Fibroblast of lung (primary cell): Measurements from ENCODE around the gene CD6.

Source experiments
- CTCF ChIP-seq, 2 donors: IDR thresholded peaks in 1 of 2; conservative IDR thresholded peaks in 1 of 2; 1 replicate in 1 of 2; 2 replicates in 1 of 2; pipeline ENCODE4 v1.5.1; 2011 to 2012; ENCODE audit warnings: low read length in 2 of 2, control low read depth in 1 of 2, inconsistent platforms in 1 of 2, low read depth in 1 of 2, mild to moderate bottlenecking in 1 of 2
- EZH2 ChIP-seq: IDR thresholded peaks from 2 replicates; pipeline ENCODE4 v1.5.1; 2012; ENCODE audit warnings: low read length, control low read depth, mild to moderate bottlenecking; ENCODE audit errors: missing control alignments

- TF ChIP-seq CTCF (conservative IDR thresholded peaks at IDR 0.05 in 1 of 2, IDR thresholded peaks at IDR 0.05 in 1 of 2; ENCODE audit: low read depth in 1 of 2, low read length in 2 of 2) (no peak), EZH2 (no peak)
These were observed 83.6 kb downstream of the CD6 start for GRCh38 chr11:61054927-61055562.
